Stomach (tissue), 9 donors: ENCODE results near the gene CEP350. TPM values are rescaled to one million over a fixed set of nuclear protein-coding genes. Genes with fewer than 3 reads are reported as not detected.

Experiments
- DNase-seq, 2 donors: peaks; one replicate each; pipeline versions ENCODE4 v3.0.0 to v3.0.0-alpha.2; 2013 to 2019
- H3K27ac ChIP-seq, 5 donors: fragments of 200-600 bp in 4 of 5; sonication (generic) in 4 of 5; one replicate each; pipeline ENCODE4 v1.5.1; 2013 to 2019; ENCODE audit warnings: mild to moderate bottlenecking in 1 of 5, moderate library complexity in 1 of 5
- H3K27me3 ChIP-seq, 3 donors: fragments of 200-600 bp; sonication (generic); one replicate each; pipeline ENCODE4 v1.5.1; 2017 to 2019; ENCODE audit warnings: mixed run types in 1 of 3
- H3K36me3 ChIP-seq, 4 donors: fragments of 200-600 bp; sonication (generic); 1 replicate in 3 of 4; 2 replicates in 1 of 4; pipeline ENCODE4 v1.5.1; 2016 to 2019
- H3K4me1 ChIP-seq, 4 donors: fragments of 200-600 bp; sonication (generic); one replicate each; pipeline ENCODE4 v1.5.1; 2016 to 2019
- H3K4me3 ChIP-seq, 4 donors: fragments of 200-600 bp; sonication (generic) in 3 of 4; one replicate each; pipeline ENCODE4 v1.5.1; 2016 to 2019; ENCODE audit warnings: mild to moderate bottlenecking in 1 of 4
- H3K9me3 ChIP-seq, 4 donors: fragments of 200-600 bp; sonication (generic); one replicate each; pipeline ENCODE4 v1.5.1; 2016 to 2019
- EP300 ChIP-seq: sonication (generic); formaldehyde crosslinking; IDR thresholded peaks from one replicate; pipeline ENCODE4 v1.6.1; 2017; ENCODE audit warnings: antibody characterized with exemption
- POLR2A ChIP-seq, 4 donors: fragments of 450-650 bp; IDR thresholded peaks; one replicate each; pipeline ENCODE4 v1.6.1; 2016; ENCODE audit warnings: antibody characterized with exemption in 4 of 4, control low read depth in 2 of 4, mild to moderate bottlenecking in 1 of 4, moderate library complexity in 1 of 4
- POLR2AphosphoS5 ChIP-seq, 3 donors: sonication (generic); formaldehyde crosslinking; IDR thresholded peaks; one replicate each; pipeline ENCODE4 v1.6.1; 2016; ENCODE audit warnings: antibody characterized with exemption in 3 of 3
- WGBS, 5 donors: extraction: QIAGEN DNeasy Blood & Tissue Kit in 3 of 5; methylation state at CpG; one replicate each; pipeline versions ENCODE4 v1.1.5 to v1.1.7; 2013 to 2018; 5-methylcytosine and 5-hydroxymethylcytosine counted together
- intact Hi-C: fragments of 100-400 bp; cut with DNase I; formaldehyde crosslinking; loops from one replicate; pipeline ENCODE4 v1.15.1; 2023; ENCODE audit warnings: low total_unique reads
- polyA plus RNA-seq, 3 donors: library from polyadenylated mRNA; stranded (reverse); fragments of 200-250 nt; gene quantifications; one replicate each; pipeline ENCODE4 v1.2.3, GENCODE V29; 2013
- total RNA-seq, 5 donors: library from RNA; depleted of rRNA; stranded (reverse); fragments of >200 nt; gene quantifications; one replicate each; pipeline versions ENCODE4 v1.1.0 to v1.2.3, GENCODE V29; 2014 to 2016
- TF ChIP-seq, protein P1 (sequence below), 7 experiments: fragments of 450-650 bp in 4 of 7; fragments of 200-600 bp in 3 of 7; sonication (generic) in 3 of 7; IDR thresholded peaks; one replicate each; pipeline ENCODE4 v1.5.1; 2016 to 2019; ENCODE audit warnings: antibody characterized with exemption in 7 of 7, control low read depth in 2 of 7, mild to moderate bottlenecking in 1 of 7
- donor health status: healthy with polysubstance abuse.
- donor health status: Bipolar disorder and iron deficiency.
- donor health status: healthy.

The CEP350 gene
- total and polyA plus RNA-seq, 8 donors, result 2.4 to 150 (median 67.8) TPM

DNA sequence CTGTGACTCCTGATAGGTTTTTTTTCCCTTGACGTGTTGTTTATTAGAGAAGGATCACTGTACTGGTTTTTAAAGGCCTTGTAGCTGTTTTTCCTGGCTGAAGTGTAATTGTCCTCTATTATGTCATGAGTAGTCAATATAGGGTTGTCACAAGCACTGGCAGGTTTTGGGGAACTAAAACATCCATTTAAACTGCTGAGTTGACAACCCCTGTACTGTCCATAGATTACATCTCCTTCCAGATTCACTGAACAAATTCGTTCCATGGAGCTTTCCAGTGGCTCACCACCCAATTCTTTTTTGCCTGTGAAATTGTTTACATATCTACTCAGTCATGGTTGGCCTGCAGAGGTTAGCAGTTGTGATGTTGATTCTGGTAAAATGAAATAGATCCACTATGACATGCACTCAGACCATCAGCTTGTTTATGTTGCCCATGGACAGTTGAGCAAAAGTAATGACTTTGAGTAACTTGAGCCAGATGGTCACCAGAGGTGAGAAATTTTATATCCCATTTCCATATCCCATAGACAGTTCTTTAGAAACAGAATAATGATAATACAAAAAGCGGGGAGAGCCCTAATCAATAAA is 140.2 kb downstream of the CEP350 start:
- Histone ChIP-seq H3K9me3 (no peaks in the 10 kb centered on the region), H3K27me3 (no peaks in the 10 kb centered on the region), H3K36me3 (peaks cover 15 to 92% (median 86%) of the 10 kb centered on the region in 4 donors), H3K4me1 (peaks cover 0 to 35% (median 13%) of the 10 kb centered on the region in 4 donors), H3K4me3 (no peak overlapping the region), H3K27ac (no peak overlapping the region)
- DNase-seq, result peak in 1 of 2 donors; percentile 6
- intact Hi-C loops, result no loop called here
- TF ChIP-seq, protein P1, sequence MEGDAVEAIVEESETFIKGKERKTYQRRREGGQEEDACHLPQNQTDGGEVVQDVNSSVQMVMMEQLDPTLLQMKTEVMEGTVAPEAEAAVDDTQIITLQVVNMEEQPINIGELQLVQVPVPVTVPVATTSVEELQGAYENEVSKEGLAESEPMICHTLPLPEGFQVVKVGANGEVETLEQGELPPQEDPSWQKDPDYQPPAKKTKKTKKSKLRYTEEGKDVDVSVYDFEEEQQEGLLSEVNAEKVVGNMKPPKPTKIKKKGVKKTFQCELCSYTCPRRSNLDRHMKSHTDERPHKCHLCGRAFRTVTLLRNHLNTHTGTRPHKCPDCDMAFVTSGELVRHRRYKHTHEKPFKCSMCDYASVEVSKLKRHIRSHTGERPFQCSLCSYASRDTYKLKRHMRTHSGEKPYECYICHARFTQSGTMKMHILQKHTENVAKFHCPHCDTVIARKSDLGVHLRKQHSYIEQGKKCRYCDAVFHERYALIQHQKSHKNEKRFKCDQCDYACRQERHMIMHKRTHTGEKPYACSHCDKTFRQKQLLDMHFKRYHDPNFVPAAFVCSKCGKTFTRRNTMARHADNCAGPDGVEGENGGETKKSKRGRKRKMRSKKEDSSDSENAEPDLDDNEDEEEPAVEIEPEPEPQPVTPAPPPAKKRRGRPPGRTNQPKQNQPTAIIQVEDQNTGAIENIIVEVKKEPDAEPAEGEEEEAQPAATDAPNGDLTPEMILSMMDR (IDR thresholded peaks at IDR 0.05), result no peak
- TF ChIP-seq EP300 (no peak), POLR2A (IDR thresholded peaks at IDR 0.05) (no peak), POLR2AphosphoS5 (IDR thresholded peaks at IDR 0.05) (no peak)
- 76 to 88% (median 83%) methylated on average over 3 of the region's 3 CpGs for WGBS, 5 donors

DNA sequence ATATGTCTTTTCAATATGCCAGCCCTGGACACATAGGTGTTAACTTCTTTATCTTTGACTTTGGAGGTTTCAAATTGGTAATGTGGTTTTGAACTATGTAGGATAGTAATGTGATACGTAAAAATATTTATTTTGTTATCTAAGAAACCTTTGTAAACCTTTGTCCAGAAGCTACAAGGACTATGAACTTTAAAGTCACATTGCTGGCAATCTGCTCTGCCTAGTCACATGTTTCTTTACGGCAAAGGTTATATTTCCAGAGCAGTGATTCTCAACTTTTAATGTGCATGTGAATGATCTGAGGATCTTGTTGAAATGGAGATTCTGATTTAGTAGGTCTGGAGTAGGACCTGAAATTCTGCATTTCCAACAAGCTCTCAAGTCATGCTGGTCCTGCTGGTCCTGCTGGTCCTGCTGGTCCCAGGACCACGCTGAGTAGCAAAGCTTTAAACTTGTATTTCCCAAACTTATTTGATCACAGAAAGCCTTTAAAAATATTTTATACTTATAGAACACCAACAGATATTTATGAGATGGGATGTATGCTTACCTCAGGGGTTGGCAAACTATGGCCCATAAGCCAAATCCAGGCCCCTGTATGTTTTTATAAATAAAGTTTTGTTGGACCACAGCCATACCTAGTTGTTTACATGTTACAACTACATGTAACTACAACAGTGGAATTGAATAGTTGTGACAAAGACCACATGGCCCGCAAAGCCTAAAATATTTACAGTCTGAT is 142.1 kb downstream of the CEP350 start:
- H3K9me3 ChIP-seq, result no peaks in the 10 kb centered on the region
- intact Hi-C loops, result no loop called here
- no peak overlapping the region for H3K4me3 ChIP-seq
- TF ChIP-seq POLR2AphosphoS5 (IDR thresholded peaks at IDR 0.05) (no peak), POLR2A (IDR thresholded peaks at IDR 0.05) (no peak), EP300 (no peak)
- TF ChIP-seq, protein P1 (IDR thresholded peaks at IDR 0.05), result no peak
- 46 to 59% (median 52%) methylated on average over 4 of the region's 4 CpGs for WGBS, 5 donors
- no peaks in the 10 kb centered on the region for H3K27me3 ChIP-seq
- H3K4me1 ChIP-seq, result peaks cover 0 to 35% (median 13%) of the 10 kb centered on the region in 4 donors
- peak in 1 of 2 donors; percentile 56 for DNase-seq
- peaks cover 15 to 96% (median 87%) of the 10 kb centered on the region in 4 donors for H3K36me3 ChIP-seq
- H3K27ac ChIP-seq, result peak overlapping the region in 2 of 5 donors; percentile 48 to 64

DNA sequence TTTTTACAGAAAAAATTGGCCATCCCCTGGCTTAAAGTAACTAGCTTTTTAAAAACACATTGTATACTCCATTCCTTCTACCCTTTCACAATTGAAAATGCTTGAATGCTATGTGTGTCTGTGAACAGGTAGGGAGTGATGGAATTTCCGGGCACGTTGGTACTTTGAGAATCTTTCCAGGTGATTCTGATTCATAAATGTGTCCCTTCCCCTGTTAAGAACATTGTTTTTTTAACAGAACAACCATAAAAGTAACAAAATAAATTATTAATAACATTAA is 142.7 kb downstream of the CEP350 start:
- Histone ChIP-seq H3K4me3 (no peak overlapping the region), H3K27me3 (no peaks in the 10 kb centered on the region), H3K36me3 (peaks cover 15 to 96% (median 86%) of the 10 kb centered on the region in 4 donors), H3K27ac (peak overlapping the region in 2 of 5 donors; percentile 48 to 64), H3K9me3 (no peaks in the 10 kb centered on the region), H3K4me1 (peaks cover 0 to 35% (median 13%) of the 10 kb centered on the region in 4 donors)
- TF ChIP-seq EP300 (no peak), POLR2A (IDR thresholded peaks at IDR 0.05) (no peak), POLR2AphosphoS5 (IDR thresholded peaks at IDR 0.05) (no peak)
- TF ChIP-seq, protein P1 (IDR thresholded peaks at IDR 0.05), result no peak
- 83 to 93% (median 88%) methylated on average over 2 of the region's 2 CpGs for WGBS, 5 donors
- intact Hi-C loops, result no loop called here
- DNase-seq, result no peak

DNA sequence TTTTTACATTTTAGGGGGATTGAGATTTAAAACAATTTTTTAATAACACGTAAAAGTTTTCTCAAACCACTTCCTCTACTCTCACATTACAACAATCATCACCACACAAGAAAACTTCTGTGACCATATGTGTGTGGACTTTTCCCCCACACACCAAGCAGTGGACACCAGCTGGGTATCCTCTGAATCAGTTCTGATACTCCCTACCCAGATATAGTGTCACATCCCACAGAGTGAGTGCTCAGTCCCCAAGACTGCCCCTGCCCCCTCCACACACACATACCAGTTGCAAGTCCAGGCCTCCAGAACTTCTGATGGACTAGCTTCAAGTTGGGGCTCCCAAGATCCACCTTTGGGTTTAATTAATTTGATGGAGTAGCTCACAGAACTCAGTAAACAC is 146.8 kb downstream of the CEP350 start:
- H3K9me3 ChIP-seq, result no peaks in the 10 kb centered on the region
- no peak for DNase-seq
- TF ChIP-seq, protein P1 (IDR thresholded peaks at IDR 0.05), result no peak
- no peak for TF ChIP-seq EP300
- no peak for TF ChIP-seq POLR2A (IDR thresholded peaks at IDR 0.05)
- TF ChIP-seq POLR2AphosphoS5 (IDR thresholded peaks at IDR 0.05), result no peak
- H3K4me1 ChIP-seq, result peaks cover 0 to 27% (median 13%) of the 10 kb centered on the region in 4 donors
- no peak overlapping the region for H3K4me3 ChIP-seq
- H3K27ac ChIP-seq, result peak overlapping the region in 1 of 5 donors; percentile 22
- no peaks in the 10 kb centered on the region for H3K27me3 ChIP-seq
- WGBS, 5 donors, result 72 to 90% (median 78%) methylated on average over 1 of the region's 1 CpG
- intact Hi-C loops, result no loop called here
- peaks cover 0 to 89% (median 72%) of the 10 kb centered on the region in 4 donors for H3K36me3 ChIP-seq
